K562 (cell line): Measurements from ENCODE around the gene CACNA2D2. TPM values are rescaled to one million over a fixed set of nuclear protein-coding genes. Genes with fewer than 3 reads are reported as not detected.

Source experiments
- ATAC-seq: fragments of 200-7000 bp; cut with Tn5 transposase; 3 replicates; pipeline ENCODE4 v1.9.1; 2020; ENCODE audit warnings: moderate library complexity
- BruUV-seq: library from RNA; stranded (reverse); fragments of 400-500 nt; replicated peaks from 2 replicates; lab custom pipeline; 2021; lab: Mats Ljungman, UMichigan
- CTCF ChIA-PET: fragments of 300-600 bp; formaldehyde crosslinking; extraction: SDS; loops from one replicate; lab custom pipeline; 2021; ENCODE audit warnings: low intra/inter-chr PET ratio; lab: Yijun Ruan, JAX
- POLR2A ChIA-PET: fragments of 300-600, 350-650 bp; sonication (Branson Sonifier 250); formaldehyde crosslinking; extraction: SDS; loops from one replicate; lab custom pipeline; 2021; ENCODE audit warnings: antibody characterized with exemption, inconsistent platforms; lab: Yijun Ruan, JAX
- DNase-seq, 4 experiments: peaks; one replicate each; pipeline versions ENCODE4 v3.0.0 to v3.0.0-alpha.2; 2011 to 2018; ENCODE audit warnings: low spot score in 3 of 4, mixed read lengths in 3 of 4; ENCODE audit errors: extremely low read depth in 1 of 4
- FAIRE-seq: peaks from 2 replicates; lab custom pipeline; 2011; peaks lifted over from hg19 to GRCh38; lab: Jason Lieb, UNC
- H2AFZ ChIP-seq: 2 replicates; pipeline ENCODE4 v1.6.0; 2011; ENCODE audit warnings: low read depth, low read length, control low read depth, inconsistent platforms
- H3K27ac ChIP-seq: fragments of 200-600 bp; 3 replicates; pipeline ENCODE4 v1.8.0; 2011; ENCODE audit warnings: low read depth, mild to moderate bottlenecking, control low read depth, inconsistent platforms, low read length, moderate library complexity, mixed read lengths; ENCODE audit errors: extremely low read depth
- H3K27me3 ChIP-seq, 2 experiments: fragments of 300-600 bp in 1 of 2; 2 replicates in 1 of 2; 3 replicates in 1 of 2; pipeline versions ENCODE4 v1.6.0 to v1.8.0; 2011; ENCODE audit warnings: inconsistent platforms in 2 of 2, low read length in 2 of 2, mild to moderate bottlenecking in 1 of 2, mixed read lengths in 1 of 2, moderate library complexity in 1 of 2; ENCODE audit not compliant: control insufficient read depth in 2 of 2, insufficient read depth in 2 of 2
- H3K36me3 ChIP-seq: fragments of 300-600 bp; 3 replicates; pipeline ENCODE4 v1.8.0; 2011; ENCODE audit warnings: mild to moderate bottlenecking, low read length, inconsistent platforms; ENCODE audit not compliant: control insufficient read depth, insufficient read depth
- H3K4me1 ChIP-seq, 2 experiments: fragments of 200-600 bp in 1 of 2; replicated peaks in 1 of 2; 2 replicates in 1 of 2; 3 replicates in 1 of 2; pipeline versions ENCODE4 v1.5.1 to v1.8.0; 2011; ENCODE audit warnings: inconsistent platforms in 2 of 2, low read length in 2 of 2, mild to moderate bottlenecking in 1 of 2, mixed read lengths in 1 of 2, moderate library complexity in 1 of 2; ENCODE audit not compliant: control insufficient read depth in 2 of 2, insufficient read depth in 2 of 2
- H3K4me2 ChIP-seq: 2 replicates; pipeline ENCODE4 v1.6.1; 2011; ENCODE audit warnings: low read length, control low read depth, inconsistent platforms, mixed read lengths; ENCODE audit not compliant: insufficient read depth
- H3K4me3 ChIP-seq: fragments of 200-600 bp; sonication (generic), shearing (Covaris generic); 2 replicates; pipeline ENCODE4 v1.5.1; 2016; ENCODE audit warnings: control low read depth, inconsistent platforms
- H3K79me2 ChIP-seq: fragments of 200-600 bp; 3 replicates; pipeline ENCODE4 v1.8.0; 2011; ENCODE audit warnings: low read length, inconsistent platforms; ENCODE audit not compliant: control insufficient read depth, insufficient read depth
- H3K9ac ChIP-seq, 2 experiments: 2 replicates each; pipeline versions ENCODE4 v1.6.0 to v1.6.1; 2011; ENCODE audit warnings: low read depth in 2 of 2, low read length in 2 of 2, control low read depth in 1 of 2, inconsistent platforms in 1 of 2, mild to moderate bottlenecking in 1 of 2, mixed read lengths in 1 of 2; ENCODE audit not compliant: insufficient read depth in 1 of 2
- H3K9me1 ChIP-seq: one replicate; pipeline ENCODE4 v1.6.0; 2011; ENCODE audit warnings: inconsistent platforms, mild to moderate bottlenecking, low read length, moderate library complexity; ENCODE audit not compliant: control insufficient read depth, insufficient read depth
- H3K9me3 ChIP-seq: replicated peaks from 2 replicates; pipeline ENCODE4 v1.5.1; 2011; ENCODE audit warnings: low read depth, low read length, inconsistent platforms; ENCODE audit not compliant: control insufficient read depth, insufficient read depth
- H4K20me1 ChIP-seq: replicated peaks from 2 replicates; pipeline ENCODE4 v1.6.1; 2011; ENCODE audit warnings: low read length, inconsistent platforms, mixed read lengths; ENCODE audit not compliant: control insufficient read depth, insufficient read depth
- GATA2 ChIP-seq: sonication (generic); formaldehyde crosslinking; IDR thresholded peaks from 2 replicates; pipeline ENCODE4 v1.4.0; 2020; ENCODE audit warnings: mild to moderate bottlenecking, missing genetic modification reagents
- IRF2 ChIP-seq: sonication (generic); formaldehyde crosslinking; IDR thresholded peaks from 2 replicates; pipeline ENCODE4 v1.8.1; 2022; ENCODE audit warnings: mild to moderate bottlenecking, missing genetic modification reagents
- UBTF ChIP-seq, 2 experiments: IDR thresholded peaks; 2 replicates each; pipeline ENCODE4 v1.6.1; 2012; ENCODE audit warnings: improper control_type of control experiment in 2 of 2, low read depth in 2 of 2, low read length in 2 of 2, borderline replicate concordance in 1 of 2
- ZBED1 ChIP-seq: IDR thresholded peaks from 2 replicates; pipeline ENCODE4 v1.6.1; 2014
- ZNF143 ChIP-seq: sonication (generic); formaldehyde crosslinking; IDR thresholded peaks from 2 replicates; pipeline ENCODE4 v1.9.0; 2022; ENCODE audit warnings: mild to moderate bottlenecking, missing genetic modification reagents
- ZNF217 ChIP-seq: sonication (generic); formaldehyde crosslinking; IDR thresholded peaks from 2 replicates; pipeline ENCODE4 v1.8.0; 2022; ENCODE audit warnings: mild to moderate bottlenecking, missing genetic modification reagents
- WGBS: fragments of 100-300 bp; shearing (Covaris generic); methylation state at CpG from one replicate; pipeline ENCODE4 v1.1.6; 2016; ENCODE audit warnings: low coverage, mixed read lengths; ENCODE audit not compliant: insufficient coverage; ENCODE audit errors: missing lambda C conversion rate; 5-methylcytosine and 5-hydroxymethylcytosine counted together
- in situ Hi-C: fragments of 300-500 bp; cut with MboI; formaldehyde crosslinking; loops from 4 replicates; pipeline ENCODE4 v1.15.0; 2018; ENCODE audit warnings: inconsistent platforms, mixed read lengths
- intact Hi-C: fragments of 100-400 bp; cut with micrococcal nuclease; formaldehyde crosslinking; loops from 2 replicates; pipeline ENCODE4 v1.14.2; 2022
- polyA plus RNA-seq, 8 experiments: library from polyadenylated mRNA; depleted of rRNA in 4 of 8; stranded (reverse) in 5 of 8; unstranded in 3 of 8; fragments of >200 nt; fragmentation: Nextera tagmentation in 2 of 8; fragmentation: Illumina TruSeq in 1 of 8; extraction: Ambion mirVana in 2 of 8; extraction: Trizol in 1 of 8; gene quantifications; 2 replicates each; pipeline versions ENCODE4 v1.2.1 to v1.2.3, GENCODE V29; 2011 to 2014; ENCODE audit warnings: inconsistent platforms in 1 of 8, missing spikeins in 1 of 8
- total RNA-seq, 7 experiments: library from RNA; depleted of rRNA in 6 of 7; stranded (reverse); fragments of >200 nt in 6 of 7; fragmentation: Illumina TruSeq in 2 of 7; extraction: Trizol in 2 of 7; gene quantifications; 2 replicates each; pipeline versions ENCODE4 v1.2.1 to v1.2.3, GENCODE V29; 2011 to 2021; ENCODE audit warnings: low replicate concordance in 1 of 7

The CACNA2D2 gene
- total and polyA plus RNA-seq, 9 of the 15 experiments (the other 6 are each of a cell fraction or from before 2014, with no cell fraction given): 0.11 to 0.58 (median 0.36) TPM; not detected in 2

- Histone ChIP-seq H3K79me2 (no peaks in the 10 kb centered on the region), H2AFZ (no peak overlapping the region), H4K20me1 (peaks cover 3% of the 10 kb centered on the region; the same call in 1 of the 2 replicates), H3K9me3 (no peaks in the 10 kb centered on the region), H3K4me3 (no peak overlapping the region), H3K9me1 (no peaks in the 10 kb centered on the region), H3K27me3 (peaks cover 0 to 35% of the 10 kb centered on the region in 2 experiments; a peak in 2 of 5 replicates), H3K9ac (no peak overlapping the region; a peak in 1 of 4 replicates), H3K36me3 (no peaks in the 10 kb centered on the region), H3K4me1 (peaks cover 0 to 6% of the 10 kb centered on the region in 2 experiments; a peak in 2 of 5 replicates), H3K27ac (no peak overlapping the region), H3K4me2 (no peak overlapping the region)
- no peak for FAIRE-seq
- TF ChIP-seq ZNF217 (CRISPR knock-in tag): no peak
- TF ChIP-seq UBTF (IDR thresholded peaks at IDR 0.05; ENCODE audit: borderline replicate concordance in 1 of 2, low read depth in 2 of 2, low read length in 2 of 2): no peak
- TF ChIP-seq ZBED1: no peak
- TF ChIP-seq ZNF143: no peak
- TF ChIP-seq GATA2 (CRISPR knock-in tag): no peak
- TF ChIP-seq IRF2 (CRISPR knock-in tag): no peak
- no peak for DNase-seq
- in situ Hi-C loops (no loop called here), intact Hi-C loops (no loop called here)
- 4% methylated on average over 10 of the region's 13 CpGs for WGBS
- BruUV-seq: no TSS peak
- ChIA-PET POLR2A (no interaction called here), CTCF (no interaction called here)
- no peak for ATAC-seq
These were observed 54.5 kb downstream of the CACNA2D2 start for GRCh38 chr3:50448752-50449539.
